GM12892 (cell line): ENCODE measurements around the gene LMX1B.
A peak's percentile ranks its signal among the peaks of the same experiment; 100 is the strongest.
"Not testable (repeated sequence)": the region's sequence is repeated elsewhere in the genome, so short reads cannot be mapped to it uniquely, and the experiment has no call there.

ENCODE experiments used
- DNase-seq: peaks from one replicate; pipeline ENCODE4 v3.0.0; 2011; ENCODE audit not compliant: insufficient read length
- FAIRE-seq: peaks from 2 replicates; lab custom pipeline; 2011; peaks lifted over from hg19 to GRCh38; lab: Jason Lieb, UNC
- POLR2A ChIP-seq: IDR thresholded peaks from 2 replicates; pipeline ENCODE4 v1.6.1; 2011; ENCODE audit warnings: low read depth, low read length, control low read depth
- POLR2AphosphoS5 ChIP-seq: IDR thresholded peaks from 2 replicates; pipeline ENCODE4 v1.6.1; 2011; ENCODE audit warnings: low read depth, low read length, control low read depth
- TAF1 ChIP-seq: IDR thresholded peaks from 2 replicates; pipeline ENCODE4 v1.6.1; 2011; ENCODE audit warnings: low read depth, mild to moderate bottlenecking, control low read depth, low read length, borderline replicate concordance

LMX1B gene

GRCh38 chr9:126721564-126721981 is 107.8 kb downstream of the LMX1B start:
- DNase-seq (no peak), FAIRE-seq (no peak)
- TF ChIP-seq POLR2A, result no peak
- no peak for TF ChIP-seq TAF1
- TF ChIP-seq POLR2AphosphoS5, result no peak

- TF ChIP-seq POLR2AphosphoS5 (no peak), POLR2A (no peak; the same call in 1 of the 2 replicates), TAF1 (no peak)
- peak; percentile 99 for FAIRE-seq
- DNase-seq, result peak; percentile 70
These were observed 108.7 kb downstream of the LMX1B start for GRCh38 chr9:126722252-126722921.

GRCh38 chr9:126722922-126723806 is 109.4 kb downstream of the LMX1B start:
- FAIRE-seq, result peak; percentile 93
- TF ChIP-seq POLR2AphosphoS5 (no peak), POLR2A (no peak; the same call in 1 of the 2 replicates), TAF1 (0 out of 2 replicates have a peak, but pooled peaks have one; percentile 33)
- peak; percentile 51 for DNase-seq

- TF ChIP-seq TAF1 (no peak), POLR2AphosphoS5 (no peak), POLR2A (no peak)
- no peak for DNase-seq
- no peak for FAIRE-seq
These were observed 110.1 kb downstream of the LMX1B start for GRCh38 chr9:126723807-126724172.

- FAIRE-seq (no peak), DNase-seq (no peak)
- TF ChIP-seq POLR2AphosphoS5, result no peak
- TF ChIP-seq TAF1, result no peak
- TF ChIP-seq POLR2A, result no peak
These were observed 110.5 kb downstream of the LMX1B start for GRCh38 chr9:126724226-126724625.

- not testable (repeated sequence) for FAIRE-seq
These were observed 111.8 kb downstream of the LMX1B start for GRCh38 chr9:126725485-126725884.

GRCh38 chr9:126728210-126728609 is 114.5 kb downstream of the LMX1B start:
- not testable (repeated sequence) for DNase-seq, FAIRE-seq

More at GRCh38 chr9:126725485-126725884, 111.8 kb downstream of the LMX1B start:
- DNase-seq, result not testable (repeated sequence)

GRCh38 chr9:126730592-126730991 is 116.9 kb downstream of the LMX1B start:
- not testable (repeated sequence) for FAIRE-seq, DNase-seq

GRCh38 chr9:126733005-126733404 is 119.3 kb downstream of the LMX1B start:
- FAIRE-seq, result no peak
- no peak for TF ChIP-seq TAF1
- TF ChIP-seq POLR2AphosphoS5, result no peak
- DNase-seq, result no peak

- FAIRE-seq, result no peak
These were observed 121.1 kb downstream of the LMX1B start for GRCh38 chr9:126734877-126735276.

GRCh38 chr9:126735482-126735881 is 121.8 kb downstream of the LMX1B start:
- DNase-seq, result no peak
- no peak for FAIRE-seq
- TF ChIP-seq POLR2AphosphoS5 (no peak), POLR2A (no peak), TAF1 (no peak)

More at GRCh38 chr9:126734877-126735276, 121.1 kb downstream of the LMX1B start:
- TF ChIP-seq TAF1, result no peak
- TF ChIP-seq POLR2A, result no peak
- no peak for TF ChIP-seq POLR2AphosphoS5
- DNase-seq, result no peak

- TF ChIP-seq POLR2AphosphoS5 (no peak), TAF1 (no peak), POLR2A (no peak)
- FAIRE-seq (no peak), DNase-seq (no peak)
These were observed 124.8 kb downstream of the LMX1B start for GRCh38 chr9:126738553-126738952.
